Activated naive CD8-positive, alpha-beta T cell treated with anti-CD3 and anti-CD28 coated beads for 36 hours (primary cell): ENCODE data around the gene GYPC. TPM values are rescaled to one million over a fixed set of nuclear protein-coding genes. Genes with fewer than 3 reads are reported as not detected.
A peak's percentile ranks its signal among the peaks of the same experiment; 100 is the strongest.
"Not testable (repeated sequence)": the region's sequence is repeated elsewhere in the genome, so short reads cannot be mapped to it uniquely, and the experiment has no call there.

Experiments used
- DNase-seq: peaks from one replicate; pipeline ENCODE4 v3.0.0; 2021
- H3K27ac Mint-ChIP-seq: one replicate; pipeline ENCODE4 v1.8.0; 2022; ENCODE audit warnings: mild to moderate bottlenecking, moderate library complexity, mixed read lengths
- H3K27me3 Mint-ChIP-seq: one replicate; pipeline ENCODE4 v1.8.0; 2022; ENCODE audit warnings: mild to moderate bottlenecking, mixed read lengths
- H3K36me3 Mint-ChIP-seq: one replicate; pipeline ENCODE4 v1.8.0; 2021; ENCODE audit warnings: mild to moderate bottlenecking, mixed read lengths
- H3K4me1 Mint-ChIP-seq: one replicate; pipeline ENCODE4 v1.8.0; 2021; ENCODE audit warnings: mixed read lengths
- H3K4me3 Mint-ChIP-seq: one replicate; pipeline ENCODE4 v1.8.0; 2022; ENCODE audit warnings: mild to moderate bottlenecking, moderate library complexity, mixed read lengths
- H3K9me3 Mint-ChIP-seq: one replicate; pipeline ENCODE4 v1.8.0; 2022; ENCODE audit warnings: mixed read lengths
- total RNA-seq, 2 experiments: library from RNA; stranded (reverse); gene quantifications; one replicate each; pipeline ENCODE4 v1.2.3, GENCODE V29; 2021

The GYPC gene
- total RNA-seq, 2 experiments from 2014 or later, result 171 to 179 TPM

DNA sequence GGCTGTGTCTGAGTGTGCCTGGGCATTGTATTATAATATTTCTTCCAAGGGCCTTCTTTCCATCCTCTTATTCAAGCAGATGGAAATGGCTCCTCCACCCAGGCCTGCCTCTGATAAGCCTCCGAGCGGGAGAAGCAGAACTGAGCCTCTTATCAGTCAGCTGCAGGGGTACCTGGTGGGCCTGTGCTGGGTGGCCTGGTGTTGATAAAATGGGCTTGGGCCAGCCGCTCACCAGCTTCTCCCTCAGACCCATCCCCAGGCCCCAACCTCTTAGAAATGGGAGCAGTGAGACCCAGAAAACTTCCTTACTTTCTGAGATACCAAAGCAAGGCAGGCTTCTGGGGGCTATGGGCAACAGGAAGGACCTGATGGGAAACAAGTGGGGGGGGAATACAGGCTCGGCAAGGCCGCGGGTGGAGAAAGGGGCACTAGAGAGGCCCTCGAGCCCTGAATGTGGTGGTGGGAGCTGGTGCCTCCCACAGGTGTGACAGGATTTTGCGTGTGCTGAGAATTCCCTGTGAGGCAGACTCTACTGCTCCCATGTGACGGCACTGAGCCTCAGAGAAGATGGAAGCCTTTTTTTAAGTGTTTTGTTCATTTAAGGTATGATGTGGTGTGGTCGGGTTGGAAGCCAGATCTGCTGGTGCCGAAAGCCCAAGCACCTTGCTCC is 18.3 kb downstream of the GYPC start:
- DNase-seq, result no peak
- Mint-ChIP-seq H3K4me1 (peaks cover 34% of the 10 kb centered on the region), H3K27me3 (no peaks in the 10 kb centered on the region), H3K36me3 (peaks cover 60% of the 10 kb centered on the region), H3K27ac (no peak overlapping the region), H3K4me3 (no peak overlapping the region), H3K9me3 (peaks cover 8% of the 10 kb centered on the region)

DNA sequence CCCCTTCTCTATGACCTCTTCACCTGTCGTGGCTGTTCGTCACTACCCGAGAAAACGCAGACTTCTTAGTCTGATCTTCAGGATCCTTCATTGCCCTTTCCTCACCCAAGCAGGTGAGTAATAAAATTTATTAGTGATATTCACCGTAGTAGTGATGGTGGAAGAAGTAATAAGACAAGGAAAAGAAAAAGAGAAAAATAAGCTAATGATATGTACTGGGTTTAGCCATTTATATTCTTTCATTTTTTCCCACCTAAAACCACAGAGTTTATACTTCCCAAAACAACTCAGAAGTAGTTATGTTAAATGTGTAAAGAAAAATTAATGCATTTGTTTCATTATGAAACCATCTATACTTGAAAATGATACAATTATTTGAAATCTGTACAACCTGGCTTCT is 19.7 kb downstream of the GYPC start:
- peaks cover 27% of the 10 kb centered on the region for H3K4me1 Mint-ChIP-seq
- H3K36me3 Mint-ChIP-seq, result peaks cover 65% of the 10 kb centered on the region
- no peak for DNase-seq
- no peak overlapping the region for H3K27ac Mint-ChIP-seq
- no peak overlapping the region for H3K4me3 Mint-ChIP-seq
- H3K27me3 Mint-ChIP-seq, result no peaks in the 10 kb centered on the region
- H3K9me3 Mint-ChIP-seq, result peaks cover 8% of the 10 kb centered on the region

DNA sequence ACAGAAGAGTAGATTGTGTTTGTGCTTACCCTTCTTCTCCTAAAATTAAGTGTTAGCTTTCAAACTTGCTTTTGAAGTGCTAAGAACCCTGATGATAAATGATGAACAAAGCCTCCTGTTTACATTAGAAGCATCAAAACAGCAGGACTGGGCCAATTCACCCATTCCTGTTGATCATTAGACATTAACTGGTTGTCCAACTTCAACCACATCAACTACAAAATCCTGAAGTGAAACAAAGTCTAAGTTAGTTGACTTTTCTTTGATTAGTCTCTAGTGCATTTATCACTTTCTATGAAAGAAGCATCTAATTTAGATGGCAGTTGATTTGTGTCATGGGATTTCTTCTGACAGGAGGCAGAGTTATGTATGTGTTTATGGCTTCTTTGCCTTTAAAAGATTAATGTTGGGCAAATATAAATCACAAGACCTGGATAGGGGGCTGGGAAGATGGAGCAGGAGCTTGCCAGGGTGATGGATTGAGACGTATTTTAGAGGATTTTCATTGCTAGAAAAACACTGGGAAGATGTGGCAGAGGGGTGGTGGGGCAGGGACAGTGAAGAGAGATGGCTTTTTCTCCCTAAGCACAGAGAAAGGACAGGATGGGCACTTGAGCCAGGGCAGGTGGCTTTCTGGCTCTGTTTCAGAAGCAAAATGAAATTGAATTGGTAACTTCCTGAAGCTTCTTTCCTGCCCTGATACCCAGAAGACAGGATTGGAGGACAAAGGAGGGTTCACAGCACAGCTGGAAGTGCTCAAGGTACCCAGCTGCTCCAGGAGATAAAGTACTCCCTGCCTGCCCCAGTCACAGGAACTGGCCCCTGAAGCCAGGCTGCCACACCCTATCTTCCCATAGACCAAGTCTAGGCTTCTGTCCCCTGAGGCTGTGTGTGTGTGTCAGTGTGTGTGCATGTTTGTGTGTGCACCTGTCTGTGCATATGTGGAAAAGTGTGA is 20.5 kb downstream of the GYPC start:
- Mint-ChIP-seq H3K36me3 (peaks cover 66% of the 10 kb centered on the region), H3K4me1 (peaks cover 24% of the 10 kb centered on the region), H3K4me3 (no peak overlapping the region), H3K27ac (no peak overlapping the region), H3K9me3 (peaks cover 8% of the 10 kb centered on the region), H3K27me3 (no peaks in the 10 kb centered on the region)
- DNase-seq, result no peak

DNA sequence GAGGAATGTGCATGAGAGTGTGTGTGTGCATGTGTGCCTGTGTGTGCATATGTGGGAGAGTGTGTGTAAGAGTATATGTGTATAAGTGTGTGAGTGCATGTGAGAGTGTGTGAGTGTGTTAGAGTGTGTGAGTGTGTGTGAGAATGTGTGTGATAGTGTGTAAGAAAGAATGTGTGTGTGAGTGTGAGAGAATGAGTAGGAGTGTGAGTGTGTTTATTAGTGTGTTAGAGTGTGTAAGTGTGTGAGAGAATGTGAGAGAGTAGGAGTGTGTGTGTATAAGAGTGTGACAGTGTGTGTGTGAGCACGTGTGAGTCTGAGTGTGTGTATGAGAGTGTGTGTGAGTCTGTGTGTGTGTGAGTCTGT is 21.2 kb downstream of the GYPC start:
- H3K4me1 Mint-ChIP-seq, result peaks cover 21% of the 10 kb centered on the region
- peaks cover 8% of the 10 kb centered on the region for H3K9me3 Mint-ChIP-seq
- no peak overlapping the region for H3K4me3 Mint-ChIP-seq
- H3K27me3 Mint-ChIP-seq, result no peaks in the 10 kb centered on the region
- DNase-seq, result no peak
- no peak overlapping the region for H3K27ac Mint-ChIP-seq
- H3K36me3 Mint-ChIP-seq, result peaks cover 63% of the 10 kb centered on the region

DNA sequence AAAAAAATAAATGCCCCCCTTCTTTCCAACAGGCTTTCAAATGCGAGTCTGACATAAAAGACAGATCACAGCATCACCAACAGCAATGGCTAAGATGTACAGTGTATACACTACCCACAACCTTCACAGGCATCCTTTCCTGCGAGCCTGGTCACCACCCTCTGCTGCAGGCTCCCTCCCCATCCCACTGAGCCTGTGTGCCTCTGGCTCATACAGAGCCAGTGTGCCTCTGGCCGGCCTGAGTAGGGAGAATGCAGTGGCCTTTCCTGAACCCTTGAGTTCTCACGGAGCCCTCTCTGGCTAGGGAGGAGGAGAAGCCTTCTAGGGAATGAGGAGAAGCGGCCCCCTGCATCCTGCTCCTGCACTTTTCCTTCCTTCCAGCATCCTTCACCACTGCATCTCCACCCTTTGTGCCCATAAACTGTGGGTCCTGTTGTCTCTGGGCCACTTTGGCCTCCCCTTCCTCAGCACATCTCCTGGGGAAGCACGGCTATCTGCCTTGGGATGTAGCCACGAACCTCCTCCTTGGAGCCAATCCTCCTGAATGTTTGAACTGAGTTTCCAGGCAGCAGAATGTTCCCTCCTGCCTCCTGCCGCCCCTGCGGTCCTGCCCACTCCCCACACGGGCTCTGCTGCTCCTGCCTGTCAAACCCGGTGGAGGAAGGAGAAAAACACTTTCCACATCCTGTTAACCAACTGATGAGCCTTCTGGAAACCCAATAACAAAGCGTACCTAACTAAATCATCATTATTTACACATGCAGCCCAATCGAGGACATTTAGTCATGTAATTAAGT is 22.5 kb downstream of the GYPC start:
- Mint-ChIP-seq H3K27ac (peak overlapping the region; percentile 43), H3K4me3 (no peak overlapping the region), H3K36me3 (peaks cover 66% of the 10 kb centered on the region), H3K9me3 (peaks cover 8% of the 10 kb centered on the region), H3K27me3 (no peaks in the 10 kb centered on the region), H3K4me1 (peaks cover 20% of the 10 kb centered on the region)
- DNase-seq, result no peak

DNA sequence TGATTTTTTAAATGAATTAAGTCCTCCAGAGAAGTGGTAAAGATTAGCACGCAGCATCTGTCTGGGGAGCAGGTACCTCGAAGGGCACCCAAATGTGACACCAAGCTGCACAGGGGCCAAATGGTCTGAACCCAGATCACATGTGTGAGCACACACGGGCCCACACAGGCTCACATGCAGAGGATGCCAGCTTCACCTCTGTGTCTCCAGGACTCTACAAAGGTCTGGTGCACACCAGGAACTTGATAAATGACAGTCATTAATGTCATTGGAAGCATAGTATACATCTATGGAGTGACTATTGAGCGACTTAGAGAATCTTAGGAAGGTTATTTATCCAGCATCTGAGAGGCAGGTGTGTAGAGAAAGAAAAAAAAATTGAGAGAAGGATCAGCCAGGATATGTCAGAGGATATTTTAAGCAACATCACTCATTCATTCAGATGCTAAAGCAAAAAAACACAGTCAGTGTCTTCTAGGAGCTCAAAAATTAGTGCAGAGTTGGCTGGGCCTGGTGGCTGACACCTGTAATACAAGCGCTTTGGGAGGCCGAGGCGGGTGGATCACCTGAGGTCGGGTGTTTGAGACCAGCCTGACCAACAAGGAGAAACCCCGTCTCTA is 23.2 kb downstream of the GYPC start:
- Mint-ChIP-seq H3K27me3 (no peaks in the 10 kb centered on the region), H3K9me3 (peaks cover 8% of the 10 kb centered on the region), H3K36me3 (peaks cover 63% of the 10 kb centered on the region), H3K27ac (no peak overlapping the region), H3K4me3 (no peak overlapping the region), H3K4me1 (peaks cover 22% of the 10 kb centered on the region)
- DNase-seq, result no peak

DNA sequence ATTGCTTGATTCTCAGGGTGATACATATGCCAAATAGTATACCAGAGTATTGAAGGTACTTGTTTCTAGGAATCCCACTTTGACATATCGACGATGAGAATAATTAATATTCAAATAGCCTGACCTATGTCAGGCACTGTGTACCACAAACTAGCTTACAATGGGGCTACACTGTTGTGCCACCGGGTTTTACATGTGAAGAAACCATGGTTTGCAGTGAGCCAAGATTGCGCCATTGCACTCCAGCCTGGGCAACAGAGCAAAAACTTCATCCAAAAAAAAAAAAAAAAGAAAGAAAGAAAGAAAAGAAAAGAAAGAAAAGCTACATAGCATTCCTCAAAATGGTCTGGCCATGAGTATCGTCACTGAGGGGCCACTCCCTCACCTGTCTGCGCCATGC is 25.5 kb downstream of the GYPC start:
- H3K27ac Mint-ChIP-seq, result no peak overlapping the region
- no peaks in the 10 kb centered on the region for H3K9me3 Mint-ChIP-seq
- peaks cover 57% of the 10 kb centered on the region for H3K36me3 Mint-ChIP-seq
- no peak for DNase-seq
- peaks cover 30% of the 10 kb centered on the region for H3K4me1 Mint-ChIP-seq
- no peaks in the 10 kb centered on the region for H3K27me3 Mint-ChIP-seq
- no peak overlapping the region for H3K4me3 Mint-ChIP-seq

DNA sequence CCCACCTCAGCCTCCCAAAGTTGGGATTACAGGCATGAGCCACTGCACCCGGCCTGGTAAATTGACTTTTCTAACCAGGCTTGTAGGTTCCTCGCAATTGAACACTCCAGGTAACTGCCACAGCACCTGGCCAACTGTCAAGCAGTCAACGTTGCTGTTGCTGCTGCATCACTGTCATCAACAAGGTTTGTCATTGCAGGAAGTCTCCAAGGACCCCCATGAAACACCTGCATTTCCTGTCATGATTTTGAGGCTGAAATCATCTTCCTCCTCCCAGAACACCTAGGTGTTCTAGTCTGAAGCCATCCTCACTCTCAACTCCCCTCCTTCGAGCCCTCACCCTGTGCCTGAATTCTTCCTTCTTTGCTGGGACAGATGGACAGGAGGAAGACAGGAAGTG is 29.7 kb downstream of the GYPC start:
- no peak for DNase-seq
- H3K27me3 Mint-ChIP-seq, result no peaks in the 10 kb centered on the region
- no peak overlapping the region for H3K4me3 Mint-ChIP-seq
- peaks cover 67% of the 10 kb centered on the region for H3K36me3 Mint-ChIP-seq
- peaks cover 34% of the 10 kb centered on the region for H3K4me1 Mint-ChIP-seq
- H3K9me3 Mint-ChIP-seq, result peaks cover 3% of the 10 kb centered on the region
- H3K27ac Mint-ChIP-seq, result peak overlapping the region; percentile 51

DNA sequence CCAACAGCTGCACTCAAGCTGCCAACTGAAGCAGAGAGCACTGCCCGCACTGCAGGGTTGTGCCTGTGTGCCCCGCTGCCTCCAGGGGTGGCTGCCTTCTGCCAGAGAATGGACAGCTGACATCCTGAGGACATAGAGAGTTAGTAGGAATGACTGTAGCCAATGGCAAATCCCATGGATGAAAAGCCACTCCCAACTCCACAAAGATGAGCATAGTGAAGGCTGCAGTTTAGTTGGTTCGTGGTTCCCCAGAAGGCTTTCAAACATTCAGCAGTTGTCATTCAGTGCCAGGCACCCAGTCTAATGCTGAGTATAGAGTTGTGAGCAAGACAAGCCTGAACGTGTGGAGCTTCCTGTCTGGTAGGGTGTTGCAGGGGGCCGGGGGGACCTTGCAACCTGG is 30.3 kb downstream of the GYPC start:
- H3K9me3 Mint-ChIP-seq, result peaks cover 3% of the 10 kb centered on the region
- H3K36me3 Mint-ChIP-seq, result peaks cover 71% of the 10 kb centered on the region
- DNase-seq, result no peak
- H3K4me1 Mint-ChIP-seq, result peaks cover 34% of the 10 kb centered on the region
- H3K27ac Mint-ChIP-seq, result peak overlapping the region; percentile 58
- no peak overlapping the region for H3K4me3 Mint-ChIP-seq
- no peaks in the 10 kb centered on the region for H3K27me3 Mint-ChIP-seq

DNA sequence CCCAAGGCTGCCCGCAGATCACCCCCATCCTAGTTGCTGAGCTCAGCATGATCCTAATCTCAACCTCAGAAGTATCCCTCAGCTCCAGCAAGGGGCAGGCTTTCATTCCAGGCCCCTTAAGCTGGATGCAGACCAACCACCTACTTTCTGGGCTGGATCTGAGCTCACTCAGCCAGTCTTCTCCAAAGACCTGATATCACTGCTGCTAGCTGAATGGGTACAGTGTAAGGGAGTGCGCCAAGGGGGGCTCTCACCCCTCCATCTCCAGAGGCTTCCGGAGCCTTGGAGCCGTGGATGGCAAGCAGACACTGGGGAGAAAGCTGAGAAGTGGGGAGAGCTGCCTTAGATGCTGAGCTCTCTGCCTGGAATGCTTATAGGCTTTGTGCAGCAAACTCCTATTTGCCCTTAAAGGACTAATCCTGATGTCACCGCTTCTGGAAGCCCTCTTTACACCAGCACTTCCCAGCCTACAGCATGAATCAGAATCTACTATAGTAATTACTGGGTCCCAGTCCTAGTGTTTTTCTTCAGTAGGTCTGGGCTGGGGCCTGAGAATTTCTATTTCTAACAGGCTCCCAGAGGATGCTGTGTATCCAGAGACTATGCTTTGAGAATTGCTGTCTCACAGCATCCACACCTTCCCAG is 31.0 kb downstream of the GYPC start:
- Mint-ChIP-seq H3K27me3 (no peaks in the 10 kb centered on the region), H3K9me3 (peaks cover 3% of the 10 kb centered on the region), H3K36me3 (peaks cover 77% of the 10 kb centered on the region), H3K4me1 (peaks cover 34% of the 10 kb centered on the region), H3K4me3 (no peak overlapping the region), H3K27ac (no peak overlapping the region)
- no peak for DNase-seq

DNA sequence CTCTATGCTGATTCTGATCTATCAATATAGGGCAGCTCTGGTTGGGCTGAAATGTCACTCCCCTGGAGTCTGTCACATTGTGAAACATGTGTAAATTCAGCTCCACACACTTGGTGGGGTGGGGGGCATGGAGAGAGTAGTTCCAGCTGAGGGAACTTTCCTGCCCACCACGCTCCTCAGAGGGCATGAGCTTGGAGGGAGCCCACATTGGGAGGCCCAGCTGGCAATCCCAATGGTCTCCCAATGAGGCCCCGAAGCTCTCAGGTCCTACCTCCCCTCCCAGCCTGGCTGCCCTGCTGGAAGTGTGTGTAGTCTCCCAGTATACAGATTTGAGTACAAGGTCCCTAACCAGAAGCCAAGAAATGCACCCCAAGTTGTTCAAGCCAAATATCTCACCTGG is 31.5 kb downstream of the GYPC start:
- H3K27ac Mint-ChIP-seq, result no peak overlapping the region
- H3K4me3 Mint-ChIP-seq, result no peak overlapping the region
- H3K36me3 Mint-ChIP-seq, result peaks cover 81% of the 10 kb centered on the region
- DNase-seq, result no peak
- H3K4me1 Mint-ChIP-seq, result peaks cover 36% of the 10 kb centered on the region
- peaks cover 3% of the 10 kb centered on the region for H3K9me3 Mint-ChIP-seq
- H3K27me3 Mint-ChIP-seq, result no peaks in the 10 kb centered on the region

DNA sequence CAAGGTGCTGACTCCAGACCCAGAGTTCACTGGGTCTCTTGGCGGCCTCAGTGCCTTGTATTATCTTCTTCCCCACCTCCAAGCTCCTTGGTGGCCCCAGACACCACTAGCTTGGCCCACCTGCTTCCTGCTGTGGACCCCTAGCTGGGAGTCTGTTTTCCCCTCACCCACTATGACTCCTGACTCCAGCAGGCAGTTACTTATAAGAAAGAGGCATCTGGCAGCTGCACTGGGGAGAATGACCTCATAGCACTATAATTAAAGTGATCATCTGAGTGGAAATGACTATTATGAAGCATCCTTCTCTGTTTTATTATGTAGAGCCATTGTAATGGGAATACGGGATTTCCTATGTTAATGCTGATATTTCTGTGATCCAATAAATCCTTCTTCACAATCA is 32.6 kb downstream of the GYPC start:
- not testable (repeated sequence) for DNase-seq, H3K27me3 Mint-ChIP-seq, H3K4me3 Mint-ChIP-seq, H3K9me3 Mint-ChIP-seq, H3K27ac Mint-ChIP-seq
- Mint-ChIP-seq H3K4me1 (peaks cover 36% of the 10 kb centered on the region), H3K36me3 (peaks cover 82% of the 10 kb centered on the region)

DNA sequence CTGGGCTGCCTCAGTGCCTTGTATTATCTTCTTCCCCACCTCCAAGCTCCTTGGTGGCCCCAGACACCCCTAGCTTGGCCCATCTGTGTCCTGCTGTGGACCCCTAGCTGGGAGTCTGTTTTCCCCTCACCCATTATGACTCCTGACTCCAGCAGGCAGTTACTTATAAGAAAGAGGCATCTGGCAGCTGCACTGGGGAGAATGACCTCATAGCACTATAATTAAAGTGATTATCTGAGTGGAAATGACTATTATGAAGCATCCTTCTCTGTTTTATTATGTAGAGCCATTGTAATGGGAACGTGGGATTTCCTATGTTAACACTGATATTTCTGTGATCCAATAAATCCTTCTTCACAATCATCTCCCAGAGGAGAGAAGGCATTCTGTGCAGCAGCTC is 36.3 kb downstream of the GYPC start:
- DNase-seq, H3K9me3 Mint-ChIP-seq, H3K27me3 Mint-ChIP-seq, H3K4me3 Mint-ChIP-seq, H3K27ac Mint-ChIP-seq: not testable (repeated sequence)
- Mint-ChIP-seq H3K36me3 (peaks cover 83% of the 10 kb centered on the region), H3K4me1 (peaks cover 12% of the 10 kb centered on the region)

DNA sequence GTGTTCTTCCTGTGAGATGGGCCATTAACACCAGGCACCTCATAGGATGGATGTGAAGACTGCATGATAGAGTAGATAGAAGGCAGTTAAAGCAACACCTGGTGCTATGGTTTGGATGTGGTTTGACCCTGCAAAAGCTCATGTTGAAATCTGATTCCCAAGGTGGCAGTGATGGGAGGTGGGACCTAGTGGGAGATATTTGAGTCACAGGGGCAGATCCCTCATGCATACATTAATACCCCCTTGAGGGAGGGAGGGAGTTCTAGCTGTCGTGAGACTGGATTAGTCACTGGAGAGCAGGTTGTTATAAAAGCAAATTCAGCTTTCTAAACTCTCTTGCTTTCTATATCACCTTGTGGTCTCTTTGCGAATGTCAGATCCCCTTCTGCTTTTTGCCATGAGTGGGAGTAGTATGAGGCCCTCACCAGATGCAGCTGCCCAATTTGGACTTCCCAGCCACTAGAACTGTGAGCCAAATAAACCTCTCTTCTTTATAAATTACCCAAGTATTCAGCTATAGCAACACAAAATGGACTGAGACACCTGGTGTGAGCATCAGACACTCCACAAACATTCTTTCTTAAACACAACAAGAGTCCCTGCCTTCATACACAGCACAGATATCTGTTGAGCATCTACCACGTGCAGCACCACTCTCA is 37.1 kb downstream of the GYPC start:
- Mint-ChIP-seq H3K4me1 (peaks cover 12% of the 10 kb centered on the region), H3K36me3 (peaks cover 85% of the 10 kb centered on the region)
- H3K9me3 Mint-ChIP-seq, H3K27me3 Mint-ChIP-seq, H3K27ac Mint-ChIP-seq, H3K4me3 Mint-ChIP-seq, DNase-seq: not testable (repeated sequence)
